ENCODE data around the gene SCN3A. TPM values are rescaled to one million over a fixed set of nuclear protein-coding genes. Genes with fewer than 3 reads are reported as not detected.

The SCN3A gene
- total RNA-seq, 1 experiment from 2014 or later, result 0.07 TPM

DNA sequence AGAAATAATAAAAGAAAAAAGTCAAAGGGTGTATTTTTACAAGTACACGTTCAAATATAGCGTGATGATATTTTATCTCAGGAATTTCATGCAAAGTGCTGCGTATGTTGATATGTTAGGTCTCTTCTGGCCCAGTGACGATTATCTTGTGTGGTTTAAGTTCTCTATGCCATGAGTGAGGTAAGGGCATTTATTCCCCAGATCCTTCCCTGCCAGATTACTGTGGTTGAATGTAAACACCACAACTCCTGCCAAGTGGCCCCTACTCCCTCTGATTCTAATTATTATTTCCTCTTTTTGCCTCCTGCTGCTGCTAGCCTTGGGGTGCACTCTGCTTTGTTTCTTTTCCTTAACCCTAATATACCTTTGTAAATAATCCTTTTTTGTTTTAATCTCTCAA, 47.5 kb upstream of the SCN3A start:
- TF ChIP-seq EZH2 (IDR thresholded peaks at IDR 0.05; ENCODE audit: low read length, unreplicated experiment), result no peak
- TF ChIP-seq CTCF (conservative IDR thresholded peaks at IDR 0.05; ENCODE audit: low read depth, low read length), result no peak
- TF ChIP-seq EZH2phosphoT487 (IDR thresholded peaks at IDR 0.05; ENCODE audit: borderline replicate concordance, low read length), result no peak
- ATAC-seq (peak; percentile 56), DNase-seq (peak; percentile 34)
- H3K27me3 ChIP-seq (ENCODE audit: low read length), result no peaks in the 10 kb centered on the region
- H3K4me2 ChIP-seq (ENCODE audit: low read length), result no peak overlapping the region
- CTCF ChIA-PET, result no interaction called here
- no peaks in the 10 kb centered on the region for H3K9me2 ChIP-seq (replicated peaks; ENCODE audit: low read length)
- no peaks in the 10 kb centered on the region for H4K20me1 ChIP-seq (ENCODE audit: low read length)
- no peak overlapping the region for H2AFZ ChIP-seq (ENCODE audit: low read length)
- no peaks in the 10 kb centered on the region for H3K9me3 ChIP-seq (ENCODE audit: low read length)
- intact Hi-C loops (cut with micrococcal nuclease), result no loop called here
- H3K27ac ChIP-seq (ENCODE audit: low read length), result no peak overlapping the region
- no peak overlapping the region for H3K4me3 ChIP-seq (ENCODE audit: low read length)
- no TSS peak for BruUV-seq (replicated peaks)
- no peaks in the 10 kb centered on the region for H3F3A ChIP-seq (ENCODE audit: low read length, unreplicated experiment)
- POLR2A ChIA-PET (ENCODE audit: unreplicated experiment), result no interaction called here
- no peak overlapping the region for H3K9ac ChIP-seq (ENCODE audit: low read length)
- H3K79me2 ChIP-seq (ENCODE audit: low read length), result no peaks in the 10 kb centered on the region
- no peaks in the 10 kb centered on the region for H3K36me3 ChIP-seq (ENCODE audit: low read depth, low read length)
- no peaks in the 10 kb centered on the region for H3K4me1 ChIP-seq (ENCODE audit: insufficient read depth, low read length)

DNA sequence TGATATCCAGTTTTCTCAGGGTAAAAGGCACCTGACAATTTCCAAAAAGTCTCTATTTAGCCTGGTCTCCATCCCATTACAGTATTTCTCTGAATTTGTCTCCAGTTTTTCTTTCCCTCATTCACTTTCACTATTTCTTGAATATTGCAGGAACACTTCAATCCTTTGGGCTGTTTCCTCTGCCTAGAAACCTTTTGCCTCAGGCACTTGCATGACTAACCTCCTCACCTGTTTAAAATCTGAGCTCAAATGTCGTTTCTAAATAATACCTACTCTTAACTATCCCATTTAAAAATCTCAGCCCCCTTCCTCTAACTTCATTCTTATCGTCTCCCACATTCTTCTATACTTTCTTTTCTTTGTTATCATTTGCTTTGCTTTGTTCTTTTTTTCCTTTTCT, 44.4 kb upstream of the SCN3A start:
- ChIA-PET CTCF (no interaction called here), POLR2A (ENCODE audit: unreplicated experiment) (no interaction called here)
- H4K20me1 ChIP-seq (ENCODE audit: low read length), result no peaks in the 10 kb centered on the region
- no peaks in the 10 kb centered on the region for H3K4me1 ChIP-seq (ENCODE audit: insufficient read depth, low read length)
- no peaks in the 10 kb centered on the region for H3F3A ChIP-seq (ENCODE audit: low read length, unreplicated experiment)
- H3K9me2 ChIP-seq (replicated peaks; ENCODE audit: low read length), result no peaks in the 10 kb centered on the region
- BruUV-seq (replicated peaks), result no TSS peak
- no peak for TF ChIP-seq EZH2 (IDR thresholded peaks at IDR 0.05; ENCODE audit: low read length, unreplicated experiment)
- TF ChIP-seq CTCF (conservative IDR thresholded peaks at IDR 0.05; ENCODE audit: low read depth, low read length), result no peak
- no peak for TF ChIP-seq EZH2phosphoT487 (IDR thresholded peaks at IDR 0.05; ENCODE audit: borderline replicate concordance, low read length)
- no peaks in the 10 kb centered on the region for H3K36me3 ChIP-seq (ENCODE audit: low read depth, low read length)
- no peak for ATAC-seq
- DNase-seq, result no peak
- H3K27ac ChIP-seq (ENCODE audit: low read length), result no peak overlapping the region
- no peak overlapping the region for H2AFZ ChIP-seq (ENCODE audit: low read length)
- no peaks in the 10 kb centered on the region for H3K27me3 ChIP-seq (ENCODE audit: low read length)
- H3K79me2 ChIP-seq (ENCODE audit: low read length), result no peaks in the 10 kb centered on the region
- no peak overlapping the region for H3K4me3 ChIP-seq (ENCODE audit: low read length)
- no peaks in the 10 kb centered on the region for H3K9me3 ChIP-seq (ENCODE audit: low read length)
- no peak overlapping the region for H3K4me2 ChIP-seq (ENCODE audit: low read length)
- no peak overlapping the region for H3K9ac ChIP-seq (ENCODE audit: low read length)
- intact Hi-C loops (cut with micrococcal nuclease), result no loop called here

DNA sequence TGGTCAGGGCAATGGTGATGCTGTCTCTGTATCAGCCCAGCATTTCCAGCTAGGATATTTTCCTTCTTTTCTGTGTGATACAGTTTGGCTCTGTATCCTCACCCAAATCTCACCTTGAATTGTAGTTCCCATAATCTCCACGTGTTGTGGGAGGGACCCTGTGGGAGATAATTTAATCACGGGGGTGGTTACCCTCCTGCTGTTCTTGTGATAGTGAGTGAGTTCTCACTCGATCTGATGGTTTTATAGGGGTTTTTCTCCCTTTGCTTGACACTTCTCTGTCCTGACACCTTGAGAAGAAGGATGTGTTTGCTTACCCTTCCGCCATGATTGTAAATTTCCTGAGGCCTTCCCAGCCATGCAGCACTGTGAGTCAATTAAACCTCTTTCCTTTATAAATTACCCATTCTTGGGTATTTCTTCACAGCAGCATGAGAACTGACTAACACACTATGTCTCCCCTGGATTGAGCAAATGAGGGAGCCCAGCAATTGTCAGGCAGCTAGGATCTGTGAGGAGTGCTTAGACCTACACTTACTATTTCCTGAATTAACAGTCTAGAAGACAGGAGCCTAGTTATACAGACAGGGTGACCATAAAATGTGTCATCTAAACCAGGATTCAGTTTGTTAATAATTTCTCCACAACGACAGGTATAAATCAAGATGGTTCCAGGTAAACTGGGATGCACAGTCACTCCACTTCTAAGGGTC, 41.4 kb upstream of the SCN3A start:
- H3F3A ChIP-seq (ENCODE audit: low read length, unreplicated experiment), result no peaks in the 10 kb centered on the region
- no peak overlapping the region for H3K27ac ChIP-seq (ENCODE audit: low read length)
- no peaks in the 10 kb centered on the region for H3K79me2 ChIP-seq (ENCODE audit: low read length)
- no peaks in the 10 kb centered on the region for H3K9me2 ChIP-seq (replicated peaks; ENCODE audit: low read length)
- H3K4me3 ChIP-seq (ENCODE audit: low read length), result no peak overlapping the region
- H3K9me3 ChIP-seq (ENCODE audit: low read length), result no peaks in the 10 kb centered on the region
- BruUV-seq (replicated peaks), result no TSS peak
- no peak overlapping the region for H2AFZ ChIP-seq (ENCODE audit: low read length)
- intact Hi-C loops (cut with micrococcal nuclease), result no loop called here
- no peaks in the 10 kb centered on the region for H4K20me1 ChIP-seq (ENCODE audit: low read length)
- no peak for DNase-seq
- no peak overlapping the region for H3K4me2 ChIP-seq (ENCODE audit: low read length)
- no peaks in the 10 kb centered on the region for H3K4me1 ChIP-seq (ENCODE audit: insufficient read depth, low read length)
- ATAC-seq, result no peak
- H3K9ac ChIP-seq (ENCODE audit: low read length), result no peak overlapping the region
- H3K36me3 ChIP-seq (ENCODE audit: low read depth, low read length), result no peaks in the 10 kb centered on the region
- ChIA-PET POLR2A (ENCODE audit: unreplicated experiment) (no interaction called here), CTCF (no interaction called here)
- no peak for TF ChIP-seq EZH2 (IDR thresholded peaks at IDR 0.05; ENCODE audit: low read length, unreplicated experiment)
- TF ChIP-seq EZH2phosphoT487 (IDR thresholded peaks at IDR 0.05; ENCODE audit: borderline replicate concordance, low read length), result no peak
- no peak for TF ChIP-seq CTCF (conservative IDR thresholded peaks at IDR 0.05; ENCODE audit: low read depth, low read length)
- H3K27me3 ChIP-seq (ENCODE audit: low read length), result no peaks in the 10 kb centered on the region
